NT2/D1 (cell line): Measurements from ENCODE around the gene NPIPB9.
"Not testable (repeated sequence)": the region's sequence is repeated elsewhere in the genome, so short reads cannot be mapped to it uniquely, and the experiment has no call there.

Experiments
- DNase-seq: peaks from one replicate; pipeline ENCODE4 v3.0.0-alpha.2; 2011; ENCODE audit warnings: low read depth, low spot score
- H3K27me3 ChIP-seq: 2 replicates; pipeline ENCODE4 v1.6.0; 2011; ENCODE audit warnings: mild to moderate bottlenecking; ENCODE audit not compliant: insufficient read length, insufficient read depth
- H3K36me3 ChIP-seq: 2 replicates; pipeline ENCODE4 v1.6.1; 2011; ENCODE audit warnings: mild to moderate bottlenecking, low read length, mixed read lengths; ENCODE audit not compliant: insufficient read depth, insufficient read length
- H3K4me1 ChIP-seq: 2 replicates; pipeline ENCODE4 v1.5.1; 2011; ENCODE audit not compliant: insufficient read depth, insufficient read length
- H3K4me3 ChIP-seq: 2 replicates; pipeline ENCODE4 v1.5.1; 2011; ENCODE audit warnings: low read depth; ENCODE audit not compliant: insufficient read length
- H3K9ac ChIP-seq: 2 replicates; pipeline ENCODE4 v1.6.0; 2011; ENCODE audit warnings: low read depth; ENCODE audit not compliant: insufficient read length
- H3K9me3 ChIP-seq: 2 replicates; pipeline ENCODE4 v1.5.1; 2011; ENCODE audit warnings: mild to moderate bottlenecking, low read length; ENCODE audit not compliant: insufficient read depth

Gene NPIPB9

DNA sequence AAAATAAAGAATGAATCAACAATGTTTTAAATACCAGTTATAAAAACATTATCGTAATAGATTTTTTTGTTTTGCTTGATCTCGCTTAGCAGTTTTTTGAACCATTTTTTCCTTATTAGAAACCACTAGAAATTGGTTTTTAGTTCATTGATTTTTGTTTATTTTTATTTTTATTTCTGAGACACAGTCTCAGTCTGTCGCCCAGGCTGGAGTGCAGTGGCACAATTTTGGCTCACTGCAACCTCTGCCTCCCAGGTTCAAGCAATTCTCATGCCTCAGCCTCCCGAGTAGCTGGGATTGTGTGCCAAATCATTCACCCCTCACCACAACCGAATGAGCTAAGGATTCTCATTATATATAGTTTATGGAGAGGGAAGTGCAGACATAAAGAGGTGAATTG lies at the start of gene NPIPB9:
Gene NPIPB9 (plus strand): TSS at position 301 of the 400 bp plus-strand sequence.
- not testable (repeated sequence) for H3K4me3 ChIP-seq, H3K36me3 ChIP-seq, H3K27me3 ChIP-seq, H3K9me3 ChIP-seq, DNase-seq, H3K4me1 ChIP-seq, H3K9ac ChIP-seq

DNA sequence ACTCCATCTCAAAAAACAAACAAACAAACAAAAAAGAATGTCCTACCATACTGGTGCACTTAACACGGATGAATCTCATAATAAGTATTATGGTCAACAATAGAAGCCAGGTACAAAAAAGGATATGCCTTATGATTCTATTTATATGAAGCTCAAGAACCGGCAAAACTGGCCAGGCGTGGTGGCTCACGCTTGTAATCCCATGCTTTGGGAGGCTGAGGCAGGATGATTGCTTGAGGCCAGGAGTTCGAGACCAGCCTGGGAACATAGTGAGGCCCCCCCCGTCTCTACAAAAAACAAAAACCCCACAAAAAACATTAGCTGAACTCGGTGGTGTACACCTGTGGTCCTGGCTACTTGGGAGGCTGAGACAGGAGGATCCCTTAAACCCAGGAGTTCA lies 47.3 kb upstream of the NPIPB9 start:
- not testable (repeated sequence) for H3K36me3 ChIP-seq, DNase-seq, H3K4me3 ChIP-seq, H3K9me3 ChIP-seq, H3K9ac ChIP-seq, H3K4me1 ChIP-seq, H3K27me3 ChIP-seq

DNA sequence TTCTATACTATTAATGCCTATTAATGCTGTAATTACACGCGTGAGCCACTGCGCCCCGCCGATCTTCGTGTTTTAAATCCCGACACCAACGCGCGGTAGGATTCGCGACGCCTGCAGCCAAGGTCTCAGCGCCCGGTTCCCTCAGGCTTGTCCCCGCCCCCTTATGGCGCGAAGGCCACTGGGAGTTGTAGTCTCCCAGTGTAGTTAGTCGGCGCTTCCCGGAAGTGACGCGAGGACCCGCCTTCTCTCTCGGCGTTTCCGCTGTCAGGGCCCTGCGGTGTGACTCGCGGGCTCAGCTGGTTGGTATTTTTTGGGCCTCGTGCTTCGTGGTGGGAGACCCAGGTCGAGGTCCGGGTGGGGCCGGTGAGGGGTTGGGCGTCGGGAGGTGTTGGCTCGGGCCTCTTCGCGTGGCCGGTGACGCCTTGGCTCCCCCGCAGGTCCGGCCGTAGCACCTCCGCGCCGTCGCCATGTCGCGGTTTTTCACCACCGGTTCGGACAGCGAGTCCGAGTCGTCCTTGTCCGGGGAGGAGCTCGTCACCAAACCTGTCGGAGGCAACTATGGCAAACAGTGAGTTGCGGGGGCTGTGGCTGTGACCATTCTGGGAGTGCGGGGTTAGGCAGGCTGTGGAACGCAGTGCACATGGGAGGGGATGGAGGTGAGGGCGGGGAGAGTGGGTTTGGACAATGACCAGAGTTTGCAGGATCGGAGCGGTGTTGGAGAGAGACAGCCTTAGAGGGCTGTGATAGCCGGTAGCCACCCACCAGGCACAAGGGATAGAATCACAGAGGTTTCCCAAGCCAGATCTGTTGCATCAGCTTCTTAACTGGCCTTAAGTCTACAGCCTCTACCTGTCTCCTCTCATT lies 40.1 kb upstream of the NPIPB9 start, which contains the start of gene EIF3C:
Gene EIF3C (plus strand): TSS at position 245 of the 864 bp plus-strand sequence. CDS start 223 bp downstream, at position 468.
- H3K36me3 ChIP-seq, H3K27me3 ChIP-seq, DNase-seq, H3K4me1 ChIP-seq, H3K9me3 ChIP-seq: not testable (repeated sequence)
- H3K4me3 ChIP-seq: peak within 1 kb of the TSS; percentile 15
- H3K9ac ChIP-seq: peak within 1 kb of the TSS; percentile 50

- not testable (repeated sequence) for H3K9me3 ChIP-seq, H3K9ac ChIP-seq, H3K4me1 ChIP-seq, H3K27me3 ChIP-seq, H3K4me3 ChIP-seq, DNase-seq, H3K36me3 ChIP-seq
These were observed 28.5 kb upstream of the NPIPB9 start for GRCh38 chr16:28722852-28723650.

- H3K4me3 ChIP-seq, H3K4me1 ChIP-seq, H3K9me3 ChIP-seq, H3K9ac ChIP-seq, H3K36me3 ChIP-seq, DNase-seq, H3K27me3 ChIP-seq: not testable (repeated sequence)
These were observed 20.3 kb upstream of the NPIPB9 start for GRCh38 chr16:28731253-28731652.

DNA sequence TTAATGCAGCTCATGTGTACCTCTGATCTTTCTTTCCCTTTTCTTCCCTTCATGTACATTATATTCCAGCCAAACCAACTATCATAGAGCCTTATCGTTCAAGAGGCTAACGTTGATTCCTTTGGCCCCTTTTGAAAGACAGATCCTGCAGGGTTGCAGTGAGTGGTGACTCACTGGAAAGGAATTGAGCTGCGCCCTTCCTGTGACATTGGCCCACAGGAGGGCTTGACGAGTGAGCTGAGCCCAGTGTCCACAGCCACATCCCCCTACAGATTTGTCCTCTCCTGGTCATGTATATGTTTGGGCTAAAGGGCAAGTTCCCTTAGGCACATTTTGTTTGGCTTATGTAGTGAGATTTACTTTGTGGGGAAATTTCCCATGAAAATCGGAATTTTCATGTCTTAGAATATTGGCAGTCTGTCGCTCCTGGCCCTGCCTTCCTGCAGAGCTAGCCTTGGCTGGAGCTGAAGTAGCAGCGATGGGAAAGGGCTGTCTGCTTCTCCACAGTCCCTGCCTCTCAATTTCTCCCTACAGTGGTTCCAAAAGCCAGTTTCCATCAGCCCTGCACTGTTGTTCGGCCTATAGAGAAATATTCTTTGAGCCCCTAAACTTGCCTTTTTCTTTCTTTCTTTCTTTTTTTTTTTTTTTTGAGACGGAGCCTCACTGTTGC lies 19.0 kb upstream of the NPIPB9 start:
- H3K27me3 ChIP-seq, H3K9me3 ChIP-seq, H3K36me3 ChIP-seq, H3K4me3 ChIP-seq, H3K9ac ChIP-seq, DNase-seq, H3K4me1 ChIP-seq: not testable (repeated sequence)

DNA sequence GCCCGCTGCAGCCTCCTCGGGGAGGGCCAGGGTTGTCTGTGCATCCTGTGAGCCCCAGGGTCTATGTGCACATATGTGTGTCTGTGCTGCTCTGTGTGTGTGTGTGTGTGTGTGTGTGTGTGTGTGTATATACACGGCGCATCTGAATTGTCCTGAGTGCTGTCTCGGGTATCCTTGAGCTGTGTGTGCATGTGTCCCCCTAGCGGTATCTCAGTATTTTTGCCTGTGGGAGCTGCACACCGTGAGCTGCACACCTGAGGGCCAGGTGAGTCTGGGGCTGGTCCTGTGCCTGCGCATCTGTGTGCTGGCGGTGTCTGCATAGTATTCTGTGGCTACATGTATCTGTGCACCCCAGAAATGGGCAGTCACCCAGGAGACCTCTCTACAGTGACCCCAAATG lies 11.8 kb upstream of the NPIPB9 start:
- H3K27me3 ChIP-seq, H3K9ac ChIP-seq, DNase-seq, H3K36me3 ChIP-seq, H3K9me3 ChIP-seq, H3K4me3 ChIP-seq, H3K4me1 ChIP-seq: not testable (repeated sequence)

GRCh38 chr16:28740631-28741030 lies 11.0 kb upstream of the NPIPB9 start:
- H3K9ac ChIP-seq, H3K27me3 ChIP-seq, H3K4me1 ChIP-seq, H3K4me3 ChIP-seq, H3K36me3 ChIP-seq, H3K9me3 ChIP-seq, DNase-seq: not testable (repeated sequence)

DNA sequence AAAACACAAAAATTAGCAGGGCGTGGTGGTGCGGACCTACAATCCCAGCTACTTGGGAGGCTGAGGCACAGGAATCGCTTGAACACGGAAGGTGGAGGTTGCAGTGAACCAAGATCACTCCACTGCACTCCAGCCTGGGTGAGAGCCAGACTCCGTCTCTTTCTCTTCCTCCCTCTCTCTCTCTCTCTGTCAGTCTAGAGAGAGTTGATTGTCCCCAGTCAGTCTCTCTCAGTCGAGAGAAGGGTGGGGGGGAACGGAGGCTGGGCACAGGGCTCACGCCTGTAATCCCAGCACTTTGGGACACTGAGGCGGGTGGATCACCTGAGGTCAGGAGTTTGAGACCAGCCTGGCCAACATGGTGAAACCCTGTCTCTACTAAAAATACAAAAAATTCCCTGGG lies 10.3 kb upstream of the NPIPB9 start:
- H3K9ac ChIP-seq, H3K36me3 ChIP-seq, H3K27me3 ChIP-seq, H3K4me1 ChIP-seq, DNase-seq, H3K9me3 ChIP-seq, H3K4me3 ChIP-seq: not testable (repeated sequence)

- not testable (repeated sequence) for DNase-seq, H3K9me3 ChIP-seq, H3K27me3 ChIP-seq, H3K9ac ChIP-seq, H3K4me3 ChIP-seq, H3K36me3 ChIP-seq, H3K4me1 ChIP-seq
These were observed 4.8 kb upstream of the NPIPB9 start for GRCh38 chr16:28746618-28747350.

DNA sequence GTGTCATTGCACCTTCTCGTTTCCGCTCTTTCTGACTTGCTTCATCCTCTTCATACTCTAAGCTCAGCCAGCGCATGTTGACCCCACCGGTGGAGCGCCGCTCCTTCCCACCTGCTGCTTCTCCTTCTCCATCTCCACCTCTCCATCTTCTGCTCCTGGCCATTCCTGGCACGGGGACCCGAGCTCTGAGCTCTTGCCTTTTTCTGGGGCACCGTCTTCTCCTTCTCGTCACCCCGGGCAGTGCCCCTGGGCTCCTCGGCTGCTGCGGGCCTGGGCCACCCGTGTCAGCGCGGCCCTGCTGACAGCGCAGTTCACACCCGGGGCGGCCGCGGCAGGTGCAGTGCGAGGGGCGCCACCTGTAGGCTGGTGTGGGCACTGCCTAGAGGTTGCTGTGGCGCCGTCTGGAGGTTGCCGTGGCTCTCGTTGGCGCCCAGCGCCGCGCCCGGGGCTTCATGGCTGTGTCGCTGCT lies 1.6 kb upstream of the NPIPB9 start:
- not testable (repeated sequence) for H3K36me3 ChIP-seq, H3K4me3 ChIP-seq, DNase-seq, H3K4me1 ChIP-seq, H3K27me3 ChIP-seq, H3K9ac ChIP-seq, H3K9me3 ChIP-seq
